ENCODE measurements around the gene TGM1. TPM values are rescaled to one million over a fixed set of nuclear protein-coding genes. Genes with fewer than 3 reads are reported as not detected.

TGM1 gene
- total and polyA plus RNA-seq, 10 of the 15 experiments (the other 5 are each of a cell fraction or from before 2014, with no cell fraction given), result 0.05 to 5.9 (median 1.8) TPM

DNA sequence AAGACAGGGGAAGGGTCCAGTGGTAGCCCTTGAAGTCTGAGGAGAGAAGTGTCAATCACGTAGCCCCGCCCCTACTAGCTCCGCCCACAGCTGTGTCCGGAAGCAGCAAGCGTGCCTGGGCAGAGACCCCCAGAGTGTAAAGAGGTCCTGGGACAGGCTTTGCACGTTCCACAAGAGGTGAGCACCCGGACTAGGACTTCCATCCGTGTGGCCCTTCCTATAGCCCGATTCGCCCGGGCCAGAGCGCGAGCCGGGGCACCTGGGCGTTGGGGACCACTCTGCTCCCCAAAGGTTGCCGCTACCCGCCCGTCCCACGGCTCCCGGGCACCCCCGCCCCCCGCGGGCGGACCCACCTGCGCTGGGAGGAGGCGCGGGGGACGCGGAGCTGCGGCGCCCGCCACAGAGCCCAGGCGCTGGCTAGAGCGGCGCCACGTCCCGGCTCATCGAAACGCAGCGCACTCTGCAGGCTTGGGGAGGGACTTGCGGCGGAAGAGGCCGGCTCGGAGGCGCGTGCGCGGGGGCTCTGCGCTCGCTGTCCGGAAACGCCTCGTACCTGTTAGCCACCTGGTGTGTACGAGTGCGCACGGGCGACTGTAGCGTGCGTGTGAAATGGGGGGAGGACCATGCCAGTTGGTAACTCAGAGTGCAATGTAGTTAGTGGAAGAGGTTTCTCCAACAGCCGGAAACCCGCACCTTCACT lies 8.3 kb upstream of the TGM1 start, which contains the start of gene RABGGTA (continued):
- TF ChIP-seq, protein P1, sequence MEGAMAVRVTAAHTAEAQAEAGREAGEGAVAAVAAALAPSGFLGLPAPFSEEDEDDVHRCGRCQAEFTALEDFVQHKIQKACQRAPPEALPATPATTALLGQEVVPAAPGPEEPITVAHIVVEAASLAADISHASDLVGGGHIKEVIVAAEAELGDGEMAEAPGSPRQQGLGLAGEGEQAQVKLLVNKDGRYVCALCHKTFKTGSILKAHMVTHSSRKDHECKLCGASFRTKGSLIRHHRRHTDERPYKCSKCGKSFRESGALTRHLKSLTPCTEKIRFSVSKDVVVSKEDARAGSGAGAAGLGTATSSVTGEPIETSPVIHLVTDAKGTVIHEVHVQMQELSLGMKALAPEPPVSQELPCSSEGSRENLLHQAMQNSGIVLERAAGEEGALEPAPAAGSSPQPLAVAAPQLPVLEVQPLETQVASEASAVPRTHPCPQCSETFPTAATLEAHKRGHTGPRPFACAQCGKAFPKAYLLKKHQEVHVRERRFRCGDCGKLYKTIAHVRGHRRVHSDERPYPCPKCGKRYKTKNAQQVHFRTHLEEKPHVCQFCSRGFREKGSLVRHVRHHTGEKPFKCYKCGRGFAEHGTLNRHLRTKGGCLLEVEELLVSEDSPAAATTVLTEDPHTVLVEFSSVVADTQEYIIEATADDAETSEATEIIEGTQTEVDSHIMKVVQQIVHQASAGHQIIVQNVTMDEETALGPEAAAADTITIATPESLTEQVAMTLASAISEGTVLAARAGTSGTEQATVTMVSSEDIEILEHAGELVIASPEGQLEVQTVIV (IDR thresholded peaks at IDR 0.05; ENCODE audit: borderline replicate concordance, partially characterized antibody), result no peak
- TF ChIP-seq TAF1 (IDR thresholded peaks at IDR 0.05; ENCODE audit: borderline replicate concordance, low read depth, low read length) (0 out of 2 replicates have a peak, but pooled peaks have one; percentile 81), KLF5 (IDR thresholded peaks at IDR 0.05; ENCODE audit: partially characterized antibody) (peak; percentile 89), FOXK2 (IDR thresholded peaks at IDR 0.05) (peak; percentile 45; the same call in 1 of the 2 replicates), ZNF24 (IDR thresholded peaks at IDR 0.05) (peak; percentile 82), NFIC (IDR thresholded peaks at IDR 0.05; ENCODE audit: low read depth, low read length) (no peak), BMI1 (IDR thresholded peaks at IDR 0.05; ENCODE audit: borderline replicate concordance) (no peak), POLR2AphosphoS2 (IDR thresholded peaks at IDR 0.05; ENCODE audit: low read depth, low read length) (peak; percentile 61; the same call in 1 of the 2 replicates), ZNF274 (IDR thresholded peaks at IDR 0.05; ENCODE audit: insufficient read depth, insufficient read length) (no peak), CHD4 (IDR thresholded peaks at IDR 0.05) (no peak), ZZZ3 (IDR thresholded peaks at IDR 0.05; ENCODE audit: control insufficient read depth, insufficient read length, low read depth) (no peak)
- TF ChIP-seq, protein P2, sequence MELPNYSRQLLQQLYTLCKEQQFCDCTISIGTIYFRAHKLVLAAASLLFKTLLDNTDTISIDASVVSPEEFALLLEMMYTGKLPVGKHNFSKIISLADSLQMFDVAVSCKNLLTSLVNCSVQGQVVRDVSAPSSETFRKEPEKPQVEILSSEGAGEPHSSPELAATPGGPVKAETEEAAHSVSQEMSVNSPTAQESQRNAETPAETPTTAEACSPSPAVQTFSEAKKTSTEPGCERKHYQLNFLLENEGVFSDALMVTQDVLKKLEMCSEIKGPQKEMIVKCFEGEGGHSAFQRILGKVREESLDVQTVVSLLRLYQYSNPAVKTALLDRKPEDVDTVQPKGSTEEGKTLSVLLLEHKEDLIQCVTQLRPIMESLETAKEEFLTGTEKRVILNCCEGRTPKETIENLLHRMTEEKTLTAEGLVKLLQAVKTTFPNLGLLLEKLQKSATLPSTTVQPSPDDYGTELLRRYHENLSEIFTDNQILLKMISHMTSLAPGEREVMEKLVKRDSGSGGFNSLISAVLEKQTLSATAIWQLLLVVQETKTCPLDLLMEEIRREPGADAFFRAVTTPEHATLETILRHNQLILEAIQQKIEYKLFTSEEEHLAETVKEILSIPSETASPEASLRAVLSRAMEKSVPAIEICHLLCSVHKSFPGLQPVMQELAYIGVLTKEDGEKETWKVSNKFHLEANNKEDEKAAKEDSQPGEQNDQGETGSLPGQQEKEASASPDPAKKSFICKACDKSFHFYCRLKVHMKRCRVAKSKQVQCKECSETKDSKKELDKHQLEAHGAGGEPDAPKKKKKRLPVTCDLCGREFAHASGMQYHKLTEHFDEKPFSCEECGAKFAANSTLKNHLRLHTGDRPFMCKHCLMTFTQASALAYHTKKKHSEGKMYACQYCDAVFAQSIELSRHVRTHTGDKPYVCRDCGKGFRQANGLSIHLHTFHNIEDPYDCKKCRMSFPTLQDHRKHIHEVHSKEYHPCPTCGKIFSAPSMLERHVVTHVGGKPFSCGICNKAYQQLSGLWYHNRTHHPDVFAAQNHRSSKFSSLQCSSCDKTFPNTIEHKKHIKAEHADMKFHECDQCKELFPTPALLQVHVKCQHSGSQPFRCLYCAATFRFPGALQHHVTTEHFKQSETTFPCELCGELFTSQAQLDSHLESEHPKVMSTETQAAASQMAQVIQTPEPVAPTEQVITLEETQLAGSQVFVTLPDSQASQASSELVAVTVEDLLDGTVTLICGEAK (IDR thresholded peaks at IDR 0.05; ENCODE audit: borderline replicate concordance), result peak; percentile 35; the same call in 1 of the 2 replicates
- TF ChIP-seq, protein P3, sequence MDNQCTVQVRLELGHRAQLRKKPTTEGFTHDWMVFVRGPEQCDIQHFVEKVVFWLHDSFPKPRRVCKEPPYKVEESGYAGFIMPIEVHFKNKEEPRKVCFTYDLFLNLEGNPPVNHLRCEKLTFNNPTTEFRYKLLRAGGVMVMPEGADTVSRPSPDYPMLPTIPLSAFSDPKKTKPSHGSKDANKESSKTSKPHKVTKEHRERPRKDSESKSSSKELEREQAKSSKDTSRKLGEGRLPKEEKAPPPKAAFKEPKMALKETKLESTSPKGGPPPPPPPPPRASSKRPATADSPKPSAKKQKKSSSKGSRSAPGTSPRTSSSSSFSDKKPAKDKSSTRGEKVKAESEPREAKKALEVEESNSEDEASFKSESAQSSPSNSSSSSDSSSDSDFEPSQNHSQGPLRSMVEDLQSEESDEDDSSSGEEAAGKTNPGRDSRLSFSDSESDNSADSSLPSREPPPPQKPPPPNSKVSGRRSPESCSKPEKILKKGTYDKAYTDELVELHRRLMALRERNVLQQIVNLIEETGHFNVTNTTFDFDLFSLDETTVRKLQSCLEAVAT (IDR thresholded peaks at IDR 0.05), result peak; percentile 54; the same call in 1 of the 2 replicates
- TF ChIP-seq, protein P4, sequence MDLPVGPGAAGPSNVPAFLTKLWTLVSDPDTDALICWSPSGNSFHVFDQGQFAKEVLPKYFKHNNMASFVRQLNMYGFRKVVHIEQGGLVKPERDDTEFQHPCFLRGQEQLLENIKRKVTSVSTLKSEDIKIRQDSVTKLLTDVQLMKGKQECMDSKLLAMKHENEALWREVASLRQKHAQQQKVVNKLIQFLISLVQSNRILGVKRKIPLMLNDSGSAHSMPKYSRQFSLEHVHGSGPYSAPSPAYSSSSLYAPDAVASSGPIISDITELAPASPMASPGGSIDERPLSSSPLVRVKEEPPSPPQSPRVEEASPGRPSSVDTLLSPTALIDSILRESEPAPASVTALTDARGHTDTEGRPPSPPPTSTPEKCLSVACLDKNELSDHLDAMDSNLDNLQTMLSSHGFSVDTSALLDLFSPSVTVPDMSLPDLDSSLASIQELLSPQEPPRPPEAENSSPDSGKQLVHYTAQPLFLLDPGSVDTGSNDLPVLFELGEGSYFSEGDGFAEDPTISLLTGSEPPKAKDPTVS (IDR thresholded peaks at IDR 0.05; ENCODE audit: low read depth, low read length), result 0 out of 2 replicates have a peak, but pooled peaks have one; percentile 11
- TF ChIP-seq, protein P5, sequence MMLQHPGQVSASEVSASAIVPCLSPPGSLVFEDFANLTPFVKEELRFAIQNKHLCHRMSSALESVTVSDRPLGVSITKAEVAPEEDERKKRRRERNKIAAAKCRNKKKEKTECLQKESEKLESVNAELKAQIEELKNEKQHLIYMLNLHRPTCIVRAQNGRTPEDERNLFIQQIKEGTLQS (IDR thresholded peaks at IDR 0.05; ENCODE audit: borderline replicate concordance, extremely low read depth, low read depth, low read length), result no peak
- TF ChIP-seq, protein P6, sequence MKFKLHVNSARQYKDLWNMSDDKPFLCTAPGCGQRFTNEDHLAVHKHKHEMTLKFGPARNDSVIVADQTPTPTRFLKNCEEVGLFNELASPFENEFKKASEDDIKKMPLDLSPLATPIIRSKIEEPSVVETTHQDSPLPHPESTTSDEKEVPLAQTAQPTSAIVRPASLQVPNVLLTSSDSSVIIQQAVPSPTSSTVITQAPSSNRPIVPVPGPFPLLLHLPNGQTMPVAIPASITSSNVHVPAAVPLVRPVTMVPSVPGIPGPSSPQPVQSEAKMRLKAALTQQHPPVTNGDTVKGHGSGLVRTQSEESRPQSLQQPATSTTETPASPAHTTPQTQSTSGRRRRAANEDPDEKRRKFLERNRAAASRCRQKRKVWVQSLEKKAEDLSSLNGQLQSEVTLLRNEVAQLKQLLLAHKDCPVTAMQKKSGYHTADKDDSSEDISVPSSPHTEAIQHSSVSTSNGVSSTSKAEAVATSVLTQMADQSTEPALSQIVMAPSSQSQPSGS (IDR thresholded peaks at IDR 0.05; ENCODE audit: low read length), result no peak
